DOHH2 (cell line): ENCODE results near the gene MAP3K1.

Experiments
- H3F3A ChIP-seq: fragments of 200-600 bp; sonication (generic), shearing (Covaris generic); 2 replicates; pipeline ENCODE4 v1.6.0; 2016; ENCODE audit warnings: antibody characterized with exemption, mild to moderate bottlenecking; ENCODE audit not compliant: control insufficient read depth, insufficient read depth
- H3K27ac ChIP-seq: fragments of 200-600 bp; sonication (generic); 2 replicates; pipeline ENCODE4 v1.5.1; 2014; ENCODE audit warnings: low read depth, mild to moderate bottlenecking, low read length, moderate library complexity
- H3K27me3 ChIP-seq: fragments of 200-600 bp; sonication (generic); 2 replicates; pipeline ENCODE4 v1.6.1; 2014; ENCODE audit warnings: mild to moderate bottlenecking, low read length, mixed read lengths; ENCODE audit not compliant: control insufficient read depth
- H3K36me3 ChIP-seq: fragments of 200-600 bp; sonication (generic); 2 replicates; pipeline ENCODE4 v1.6.1; 2014; ENCODE audit warnings: mild to moderate bottlenecking, low read length, moderate library complexity, mixed read lengths; ENCODE audit not compliant: control insufficient read depth
- H3K4me1 ChIP-seq: fragments of 200-600 bp; sonication (generic); 2 replicates; pipeline ENCODE4 v1.6.1; 2014; ENCODE audit warnings: mild to moderate bottlenecking, low read length, mixed read lengths; ENCODE audit not compliant: control insufficient read depth
- H3K4me2 ChIP-seq: fragments of 200-600 bp; sonication (generic); 2 replicates; pipeline ENCODE4 v1.6.0; 2014; ENCODE audit warnings: mild to moderate bottlenecking, low read length, moderate library complexity
- H3K4me3 ChIP-seq: fragments of 200-600 bp; sonication (generic); 2 replicates; pipeline ENCODE4 v1.5.1; 2014; ENCODE audit warnings: mild to moderate bottlenecking, low read length, mixed read lengths
- H3K79me2 ChIP-seq: fragments of 200-600 bp; sonication (generic); 2 replicates; pipeline ENCODE4 v1.6.1; 2014; ENCODE audit warnings: mild to moderate bottlenecking, low read length, mixed read lengths; ENCODE audit not compliant: control insufficient read depth
- H3K9me2 ChIP-seq: fragments of 200-600 bp; sonication (generic); replicated peaks from 2 replicates; pipeline ENCODE4 v1.6.1; 2014; ENCODE audit warnings: mild to moderate bottlenecking, low read length, mixed read lengths; ENCODE audit not compliant: control insufficient read depth
- H3K9me3 ChIP-seq: fragments of 200-600 bp; sonication (generic); 2 replicates; pipeline ENCODE4 v1.6.1; 2014; ENCODE audit warnings: antibody characterized with exemption, low read length, mixed read lengths; ENCODE audit not compliant: control insufficient read depth, insufficient read depth
- H4K20me1 ChIP-seq: fragments of 200-600 bp; sonication (generic); 2 replicates; pipeline ENCODE4 v1.6.0; 2014; ENCODE audit warnings: low read depth, mild to moderate bottlenecking, antibody characterized with exemption, low read length, moderate library complexity; ENCODE audit not compliant: control insufficient read depth, insufficient read depth
- CTCF ChIP-seq: fragments of 200-600 bp; sonication (generic); IDR thresholded peaks from one replicate; pipeline ENCODE4 v1.5.1; 2014; ENCODE audit warnings: antibody characterized with exemption, mild to moderate bottlenecking, low read depth, low read length; ENCODE audit not compliant: poor library complexity, severe bottlenecking
- EZH2phosphoT487 ChIP-seq: fragments of 200-600 bp; sonication (generic); IDR thresholded peaks from 2 replicates; pipeline ENCODE4 v1.6.1; 2017; ENCODE audit warnings: borderline replicate concordance, mild to moderate bottlenecking, antibody characterized with exemption, low read length, moderate library complexity, mixed read lengths

The MAP3K1 gene

GRCh38 chr5:56862909-56863308 is 47.6 kb downstream of the MAP3K1 start:
- TF ChIP-seq CTCF = no peak
- TF ChIP-seq EZH2phosphoT487 = no peak
- Histone ChIP-seq H3K36me3 (peaks cover 88% of the 10 kb centered on the region), H3K4me1 (peaks cover 22% of the 10 kb centered on the region), H3K4me2 (no peak overlapping the region), H3K79me2 (peaks cover 1% of the 10 kb centered on the region; the same call in 1 of the 2 replicates), H4K20me1 (no peaks in the 10 kb centered on the region), H3K9me2 (no peaks in the 10 kb centered on the region), H3K27ac (no peak overlapping the region), H3F3A (no peaks in the 10 kb centered on the region), H3K9me3 (no peaks in the 10 kb centered on the region), H3K4me3 (no peak overlapping the region), H3K27me3 (no peaks in the 10 kb centered on the region)

- no peaks in the 10 kb centered on the region for H3K79me2 ChIP-seq
- TF ChIP-seq CTCF = no peak
- peaks cover 80% of the 10 kb centered on the region for H3K36me3 ChIP-seq
- H4K20me1 ChIP-seq = no peaks in the 10 kb centered on the region
- H3K4me3 ChIP-seq = no peak overlapping the region
- H3K27me3 ChIP-seq = no peaks in the 10 kb centered on the region
- no peaks in the 10 kb centered on the region for H3K9me2 ChIP-seq
- peaks cover 19% of the 10 kb centered on the region for H3K4me1 ChIP-seq
- peak overlapping the region; percentile 8; the same call in 1 of the 2 replicates for H3K27ac ChIP-seq
- H3K9me3 ChIP-seq = no peaks in the 10 kb centered on the region
- H3K4me2 ChIP-seq = 0 out of 2 replicates have a peak overlapping the region, but pooled peaks have one; percentile 15
- 0 out of 2 replicates have a peak, but pooled peaks cover 6% of the 10 kb centered on the region for H3F3A ChIP-seq
Measured at GRCh38 chr5:56871777-56872176, 56.4 kb downstream of the MAP3K1 start.

GRCh38 chr5:56873056-56873455 is 57.7 kb downstream of the MAP3K1 start:
- Histone ChIP-seq H4K20me1 (no peaks in the 10 kb centered on the region), H3F3A (0 out of 2 replicates have a peak, but pooled peaks cover 6% of the 10 kb centered on the region)

More at GRCh38 chr5:56873056-56873455, 57.7 kb downstream of the MAP3K1 start:
- H3K9me2 ChIP-seq = no peaks in the 10 kb centered on the region
- H3K79me2 ChIP-seq = no peaks in the 10 kb centered on the region
- no peak overlapping the region for H3K4me2 ChIP-seq
- TF ChIP-seq EZH2phosphoT487 (no peak), CTCF (no peak)
- H3K9me3 ChIP-seq = no peaks in the 10 kb centered on the region
- H3K36me3 ChIP-seq = peaks cover 79% of the 10 kb centered on the region
- H3K4me1 ChIP-seq = peaks cover 13% of the 10 kb centered on the region
- no peaks in the 10 kb centered on the region for H3K27me3 ChIP-seq
- H3K27ac ChIP-seq = no peak overlapping the region
- no peak overlapping the region for H3K4me3 ChIP-seq
